Stimulated activated CD8-positive, alpha-beta memory T cell treated with anti-CD3 and anti-CD28 coated beads, Interleukin-7, amount 100 ng/mL, for 48 hours (primary cell): Measurements from ENCODE around the gene COTL1.
"Not testable (repeated sequence)": the region's sequence is repeated elsewhere in the genome, so short reads cannot be mapped to it uniquely, and the experiment has no call there.

ENCODE experiments used
- DNase-seq, 2 donors: peaks; one replicate each; pipeline ENCODE4 v3.0.0-alpha.2; 2020; ENCODE audit warnings: low read depth in 1 of 2; ENCODE audit errors: extremely low read depth in 1 of 2

COTL1 gene

DNA sequence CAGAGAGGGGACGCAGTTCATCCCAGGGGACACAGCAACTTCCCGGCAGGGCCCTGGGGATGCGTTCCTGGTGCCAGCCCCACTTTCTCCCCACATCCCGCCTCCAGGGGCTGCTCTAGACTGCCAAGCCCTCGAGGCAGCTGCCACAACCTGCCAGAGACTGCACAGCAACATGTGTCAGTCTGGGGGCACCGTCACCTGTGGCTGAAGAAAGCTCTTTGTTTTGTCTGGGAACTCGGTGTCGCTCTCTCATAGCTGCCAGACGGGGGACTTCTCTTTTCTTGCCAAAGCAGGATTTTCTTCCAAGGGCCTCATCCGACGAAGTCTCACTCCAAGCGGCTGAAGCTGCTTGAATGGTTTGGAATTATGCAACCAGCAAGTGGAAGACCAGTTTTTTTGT lies 43.7 kb downstream of the COTL1 start:
- DNase-seq, result no peak

DNA sequence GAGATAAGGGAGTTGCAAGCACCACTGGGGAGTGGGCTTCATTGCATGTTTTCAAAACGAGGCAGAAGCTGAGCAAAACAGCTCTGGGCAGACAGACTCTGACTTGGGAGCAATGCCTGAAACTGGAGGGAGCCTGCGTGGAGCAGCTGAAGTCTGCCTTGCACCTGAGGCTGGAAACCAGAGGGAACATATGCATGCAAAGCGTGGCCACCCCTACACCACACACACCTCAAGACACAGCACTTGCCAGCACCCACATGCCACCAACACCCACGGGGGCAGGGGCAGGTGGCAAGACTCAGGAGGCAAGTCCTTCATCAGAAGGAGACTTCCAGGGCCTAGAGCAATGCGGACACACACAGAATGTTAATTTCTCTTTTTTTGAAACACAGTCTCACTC lies 45.8 kb downstream of the COTL1 start:
- DNase-seq, result no peak

DNA sequence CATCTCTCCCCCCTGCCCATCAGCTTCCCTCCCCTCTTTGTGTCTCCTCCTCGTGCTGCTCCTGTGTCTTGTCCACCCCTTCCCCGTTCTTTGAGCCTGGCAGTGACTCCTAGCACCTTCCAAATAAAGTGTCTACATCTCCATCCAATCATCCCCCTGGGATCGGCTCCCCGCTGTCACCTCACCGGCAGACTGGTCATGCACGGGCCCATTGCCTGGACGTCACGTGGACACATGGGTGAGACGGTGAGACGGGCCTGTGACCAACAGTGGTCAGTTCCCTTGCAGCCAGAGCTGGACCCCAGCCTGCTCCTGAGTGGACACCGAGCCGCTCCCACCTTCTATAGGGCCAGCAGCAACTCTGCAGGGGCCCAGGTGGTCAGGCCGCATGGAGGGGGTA lies 46.4 kb downstream of the COTL1 start:
- no peak for DNase-seq

DNA sequence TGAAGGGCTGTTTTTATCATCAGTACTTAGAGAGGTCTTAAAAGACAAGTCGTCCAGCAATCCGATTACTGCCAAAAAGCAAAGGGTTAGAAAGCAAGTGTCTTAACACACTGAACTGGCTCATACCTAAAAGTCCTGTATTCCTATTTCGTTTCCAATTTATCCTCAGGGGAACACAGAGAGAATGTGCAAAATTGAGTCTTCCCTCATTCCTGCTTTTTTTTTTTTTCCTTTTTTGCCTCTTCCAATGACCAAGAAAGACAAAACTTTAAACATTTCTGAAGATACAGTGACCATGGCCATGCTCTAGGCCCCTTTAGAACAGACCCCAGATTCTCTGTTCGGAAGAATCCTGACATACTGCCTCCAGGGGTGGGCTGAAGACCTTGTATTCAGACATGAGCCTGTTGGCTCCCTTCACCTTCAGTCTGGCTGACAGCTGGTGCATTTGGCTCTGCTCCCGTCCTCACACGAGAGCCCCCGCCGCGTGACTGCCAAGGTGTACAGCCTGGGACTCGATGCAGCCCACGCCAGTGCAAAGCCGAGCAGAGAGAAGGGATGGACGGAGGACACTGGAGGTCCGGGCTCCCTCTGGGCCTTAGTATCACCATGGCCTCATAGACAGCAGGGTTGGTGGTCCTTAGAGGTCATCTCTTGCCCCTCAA lies 47.0 kb downstream of the COTL1 start:
- DNase-seq, result no peak

DNA sequence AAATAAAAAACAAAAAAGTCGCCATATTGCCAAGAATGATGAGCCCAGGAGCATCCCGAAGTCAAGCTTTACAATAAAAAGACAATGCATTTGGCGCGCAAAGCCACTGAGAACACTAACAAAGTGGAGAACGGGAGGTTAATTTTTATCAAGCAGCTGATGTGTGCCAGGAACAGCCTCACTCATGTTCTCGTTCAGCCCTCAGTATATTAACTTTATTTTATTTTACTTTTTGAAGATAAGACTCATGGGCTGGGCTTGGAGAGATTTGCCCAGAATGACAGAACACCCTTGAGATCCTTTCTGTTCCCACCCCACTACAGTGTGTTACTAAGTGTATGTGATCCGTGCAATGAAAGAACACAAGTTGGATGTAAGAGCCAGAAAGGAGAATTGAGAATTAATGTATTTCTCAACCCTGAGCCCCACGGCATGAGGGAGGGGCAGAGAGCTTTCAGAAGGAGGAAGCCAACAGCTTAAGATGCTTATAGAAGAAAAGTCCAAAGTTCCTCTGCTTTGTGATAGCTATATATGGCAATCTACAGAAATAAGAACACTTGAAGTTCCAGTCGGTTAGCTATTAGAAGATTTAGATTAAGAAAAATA lies 48.4 kb downstream of the COTL1 start:
- no peak for DNase-seq

DNA sequence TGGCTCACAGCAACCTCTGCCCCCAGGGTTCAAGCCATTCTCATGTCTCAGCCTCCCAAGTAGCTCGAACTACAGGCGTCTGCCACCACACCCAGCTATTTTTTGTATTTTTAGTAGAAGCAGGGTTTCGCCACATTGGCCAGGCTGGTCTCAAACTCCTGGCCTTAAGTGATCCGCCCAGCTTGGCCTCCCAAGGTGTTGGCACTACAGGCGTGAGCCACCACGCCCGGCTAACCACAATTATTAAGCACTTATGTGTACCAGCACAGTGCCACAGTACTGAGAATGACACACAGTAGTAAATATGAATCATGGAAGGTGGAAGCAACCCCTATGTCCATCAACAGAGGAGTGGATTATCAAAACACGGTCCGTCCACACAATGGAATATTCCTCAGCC lies 49.8 kb downstream of the COTL1 start:
- DNase-seq, result no peak

DNA sequence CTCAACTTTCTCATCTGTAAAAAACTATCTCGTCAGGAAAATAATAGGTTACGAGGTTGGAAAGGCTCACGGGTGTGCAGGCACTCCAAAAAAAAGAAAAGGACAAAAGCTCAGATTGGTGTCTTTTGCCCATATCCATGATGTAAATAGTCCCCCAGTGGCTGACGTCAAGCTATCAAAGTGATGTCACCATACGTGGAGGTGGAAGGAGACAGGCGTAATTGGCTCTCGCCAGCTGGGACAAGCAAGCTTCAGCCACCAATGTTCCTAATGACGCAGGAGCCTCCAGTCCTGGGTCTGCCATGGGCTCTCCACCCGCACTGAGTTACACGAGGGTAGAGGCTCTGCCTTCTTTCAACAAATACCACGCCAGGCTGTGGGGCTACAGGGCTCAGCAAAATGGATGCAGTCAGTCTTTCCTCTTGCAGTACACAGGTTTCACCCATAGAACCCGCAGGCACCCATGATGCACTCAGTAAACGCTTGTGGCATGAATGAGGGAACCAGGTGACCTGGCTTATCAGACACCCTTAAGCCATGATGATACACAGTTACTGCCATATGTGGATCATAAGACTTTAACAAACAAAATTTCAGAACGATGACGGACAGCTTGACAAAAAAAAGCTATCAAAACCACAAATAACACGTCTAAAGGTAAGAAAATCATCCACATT lies 50.5 kb downstream of the COTL1 start:
- DNase-seq, result no peak

DNA sequence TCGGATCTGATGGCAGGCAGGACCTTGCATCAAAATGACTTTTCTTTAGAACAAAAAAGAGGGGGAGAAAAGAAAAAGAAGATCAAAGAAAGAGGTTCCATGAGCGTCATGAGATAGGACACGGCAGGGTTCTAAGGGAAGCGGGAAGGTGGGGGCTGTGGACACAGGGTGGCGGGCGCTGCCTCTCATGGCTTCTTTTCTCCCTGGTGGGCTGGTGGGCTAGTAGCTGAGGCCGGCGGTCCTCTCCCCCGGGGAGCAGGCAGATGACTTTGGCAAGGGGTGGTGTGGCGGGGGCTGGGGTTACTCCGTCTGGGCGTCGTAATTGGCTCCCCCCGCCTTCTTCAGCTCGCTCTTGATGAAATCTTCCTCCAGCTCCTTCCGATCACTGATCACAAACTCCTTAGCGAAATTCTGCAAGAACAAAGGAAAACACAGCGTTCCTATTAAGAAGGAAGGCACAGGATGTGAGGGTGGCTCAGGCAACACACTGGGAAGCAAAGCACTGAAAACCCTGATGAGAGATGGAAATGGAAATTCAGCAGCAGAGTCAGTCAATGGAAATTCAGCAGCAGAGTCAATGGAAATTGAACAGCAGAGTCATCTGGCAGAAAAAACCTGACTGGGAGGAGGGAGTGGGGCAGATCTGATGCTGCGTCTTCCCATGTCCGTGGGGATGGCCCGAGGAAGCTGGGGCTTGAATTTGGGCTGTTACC lies 51.2 kb downstream of the COTL1 start:
- no peak for DNase-seq

DNA sequence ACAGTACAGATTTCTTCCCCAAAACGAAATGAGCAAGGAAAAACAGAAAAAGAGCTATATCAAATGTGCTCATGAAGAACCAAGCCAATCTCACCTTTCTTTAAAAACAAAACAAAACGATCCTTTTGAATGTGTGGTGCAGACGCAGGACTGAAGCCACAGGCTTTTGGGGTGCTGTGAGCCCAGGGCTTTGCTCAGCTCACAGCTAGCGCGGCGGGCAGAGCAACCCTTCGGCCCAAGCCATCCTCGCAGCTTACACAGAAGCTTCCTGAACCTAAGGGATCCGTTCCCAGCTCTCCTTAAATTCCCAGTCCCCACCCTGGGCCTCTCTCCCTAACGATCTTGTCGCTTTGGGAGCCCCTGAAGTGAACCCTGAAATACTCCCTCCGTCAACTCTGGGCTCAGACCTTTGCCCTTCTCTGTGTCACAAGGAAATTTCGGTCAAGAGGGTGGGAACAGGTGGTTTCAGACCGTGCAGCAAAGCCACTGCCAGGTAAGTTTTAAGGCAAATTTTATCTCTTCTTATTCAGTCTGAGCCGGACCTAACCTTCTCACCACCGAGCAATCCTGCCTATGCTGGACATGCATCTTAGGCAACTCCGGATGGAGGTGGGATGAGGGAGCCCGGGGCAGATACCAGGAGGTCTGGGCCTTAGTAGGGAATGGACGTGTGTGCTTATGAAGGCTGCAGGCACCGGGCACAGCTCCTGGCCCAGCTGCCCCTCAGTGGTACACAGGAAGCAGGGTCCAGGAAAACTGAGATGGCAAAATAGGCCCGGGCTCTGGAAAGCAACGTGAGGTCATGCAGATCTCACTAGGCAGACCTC lies 52.0 kb downstream of the COTL1 start:
- DNase-seq, result no peak

DNA sequence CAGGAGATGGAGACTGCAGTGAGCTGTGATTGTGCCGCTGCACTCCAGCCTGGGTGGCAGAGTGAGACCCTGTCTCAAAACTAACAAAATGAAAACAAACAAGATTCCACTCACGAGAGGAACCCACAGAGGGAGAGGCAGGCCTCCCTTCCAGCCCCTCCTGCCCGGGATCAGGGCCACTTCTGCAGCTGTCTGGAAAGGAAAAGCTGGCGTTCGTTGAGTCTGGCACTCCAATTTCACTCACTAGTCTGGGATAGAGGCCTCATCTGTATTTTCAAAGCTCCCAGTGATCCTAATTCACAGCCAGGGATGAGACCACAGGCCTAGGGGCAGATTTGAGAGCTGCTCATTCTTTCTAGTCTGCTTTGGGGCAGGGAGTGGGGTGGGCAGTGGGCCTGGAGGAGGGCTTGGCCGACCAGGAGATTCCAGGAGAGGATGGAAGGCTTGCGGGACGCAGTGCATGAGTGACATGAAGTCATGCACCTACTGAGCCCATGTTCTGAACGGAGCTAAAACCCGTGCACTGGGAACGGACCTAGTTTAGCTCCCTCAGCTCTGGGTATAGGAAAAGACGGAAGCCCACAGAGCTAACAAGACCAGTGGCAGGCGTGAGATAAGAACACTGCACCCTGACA lies 54.0 kb downstream of the COTL1 start:
- no peak for DNase-seq

DNA sequence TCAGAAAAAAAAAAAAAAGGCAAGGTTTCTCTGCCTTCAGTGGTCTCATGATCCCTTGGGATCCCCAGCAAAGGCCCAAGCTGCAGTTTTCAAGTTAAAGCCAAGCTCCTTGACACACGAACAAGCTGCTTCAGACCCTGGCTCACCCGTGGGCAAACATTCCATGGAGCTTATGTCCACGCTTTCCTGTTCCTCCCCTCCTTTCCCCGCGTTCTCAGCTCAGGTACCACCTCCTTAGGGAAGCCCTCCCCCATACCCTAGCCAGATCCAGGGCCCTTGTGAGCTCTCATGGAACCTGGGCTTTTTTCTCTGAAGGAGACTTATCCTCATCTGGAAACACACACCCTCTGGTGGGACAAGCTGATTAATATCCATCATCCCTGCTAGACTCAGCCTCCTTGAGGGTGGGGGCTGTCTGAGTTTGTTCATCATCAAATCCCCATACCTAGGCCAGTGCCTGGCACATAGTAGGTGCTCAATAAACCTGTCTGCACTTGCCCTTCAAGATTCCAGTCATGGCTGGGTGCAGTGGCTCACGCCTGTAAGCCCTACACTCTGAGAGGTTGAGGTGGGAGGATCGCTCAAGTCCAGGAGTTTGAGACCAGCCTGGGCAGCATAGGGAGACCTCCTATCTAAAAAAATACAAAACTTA lies 54.7 kb downstream of the COTL1 start:
- DNase-seq, result no peak

DNA sequence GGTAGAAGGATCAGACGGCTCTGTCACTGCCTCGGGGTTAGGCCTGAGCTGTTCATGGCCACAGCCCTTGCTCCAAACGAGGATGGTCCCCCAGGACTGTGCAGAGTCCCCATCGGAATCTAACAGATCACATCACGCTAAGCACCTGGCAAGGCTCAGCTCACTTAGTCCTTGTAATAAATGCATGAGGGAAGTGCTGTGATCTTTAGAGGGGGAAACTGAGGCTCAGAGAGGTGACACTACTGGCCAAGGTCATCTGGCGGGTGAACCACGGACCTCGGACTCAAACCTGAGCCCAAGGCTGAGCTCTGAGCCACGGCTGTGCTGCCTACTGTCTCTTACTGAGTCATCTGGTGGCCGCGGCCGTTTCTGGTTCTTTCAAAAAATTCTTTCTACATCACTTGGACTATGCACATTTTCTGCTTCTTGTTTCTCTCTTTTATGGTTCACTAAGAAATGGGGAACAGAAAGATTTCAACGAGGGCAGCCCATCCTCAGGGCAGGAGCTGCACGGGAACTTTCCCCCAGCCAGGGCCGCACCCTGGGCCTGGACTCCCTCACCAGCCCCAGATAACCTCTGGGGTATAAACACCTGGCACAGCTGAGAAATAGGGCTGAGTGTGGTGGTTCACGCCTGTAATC lies 55.6 kb downstream of the COTL1 start:
- no peak for DNase-seq

DNA sequence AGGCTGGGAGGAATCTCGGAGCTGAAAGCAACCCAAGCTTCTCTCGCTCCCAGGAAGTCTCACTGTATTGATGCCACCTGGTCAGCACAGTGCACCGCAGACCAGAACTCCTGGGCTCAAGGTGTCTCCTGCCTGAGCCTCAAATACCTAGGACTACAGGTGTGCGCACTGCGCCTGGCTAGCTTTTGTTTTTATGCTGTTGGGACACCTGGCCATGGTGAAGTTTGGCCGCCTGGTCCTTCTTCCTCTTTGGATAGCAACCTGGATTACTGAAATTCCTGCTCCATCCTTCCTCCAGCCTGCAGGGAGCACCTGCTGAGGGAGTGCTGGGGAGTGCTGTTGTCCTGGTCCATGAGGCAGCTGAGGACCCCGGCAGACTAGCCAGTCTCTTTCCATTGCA lies 56.6 kb downstream of the COTL1 start:
- DNase-seq, result no peak

DNA sequence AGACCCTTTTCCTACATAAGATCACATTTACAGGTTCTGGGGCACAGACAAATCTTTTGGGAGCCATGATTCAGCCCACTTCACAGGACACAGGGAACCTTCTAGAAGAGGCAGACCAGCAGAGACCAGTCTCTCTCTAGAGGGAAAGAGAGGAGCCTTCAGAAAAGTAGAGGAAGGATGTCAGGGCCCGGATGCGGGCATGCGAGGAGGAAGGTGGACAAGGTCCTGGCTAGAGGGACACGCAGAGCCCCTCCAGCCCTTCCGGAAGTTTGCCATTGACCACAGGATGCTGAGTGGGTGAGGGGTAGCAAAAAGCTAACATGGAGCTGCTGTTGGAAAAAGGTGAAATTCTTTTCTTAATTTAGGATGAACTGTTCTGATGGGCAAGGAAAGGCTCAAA lies 57.6 kb downstream of the COTL1 start:
- no peak for DNase-seq

DNA sequence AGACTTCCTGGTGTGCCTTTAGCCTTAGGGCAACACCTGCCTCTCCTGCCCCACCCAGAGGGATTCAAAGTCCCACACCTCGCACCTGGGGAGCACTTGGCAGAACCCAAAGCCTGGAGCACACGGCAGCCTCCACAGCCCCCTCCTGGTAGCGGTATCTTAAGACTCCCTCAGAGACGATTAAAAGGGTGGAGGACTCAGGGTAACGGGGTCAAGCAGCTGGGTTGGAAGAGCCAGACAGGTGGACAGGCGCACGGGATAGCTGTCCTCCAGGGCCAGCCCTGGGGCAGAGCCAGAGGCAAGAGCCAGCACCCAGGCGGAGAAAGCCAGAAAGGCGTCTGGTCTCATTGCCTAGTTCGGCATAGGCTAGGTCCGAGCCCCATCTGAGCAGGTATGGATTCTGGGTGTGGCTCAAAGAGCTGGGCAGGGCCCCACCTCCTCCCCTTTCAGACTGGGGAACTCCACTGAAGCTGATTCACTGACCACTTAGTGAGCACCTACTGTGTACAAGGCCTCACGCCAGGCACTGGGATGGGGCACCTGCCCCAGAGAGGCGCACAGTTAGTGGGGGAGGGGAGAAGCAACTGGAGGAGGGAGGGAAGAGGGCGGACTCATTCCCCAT lies 58.5 kb downstream of the COTL1 start:
- DNase-seq, result no peak

DNA sequence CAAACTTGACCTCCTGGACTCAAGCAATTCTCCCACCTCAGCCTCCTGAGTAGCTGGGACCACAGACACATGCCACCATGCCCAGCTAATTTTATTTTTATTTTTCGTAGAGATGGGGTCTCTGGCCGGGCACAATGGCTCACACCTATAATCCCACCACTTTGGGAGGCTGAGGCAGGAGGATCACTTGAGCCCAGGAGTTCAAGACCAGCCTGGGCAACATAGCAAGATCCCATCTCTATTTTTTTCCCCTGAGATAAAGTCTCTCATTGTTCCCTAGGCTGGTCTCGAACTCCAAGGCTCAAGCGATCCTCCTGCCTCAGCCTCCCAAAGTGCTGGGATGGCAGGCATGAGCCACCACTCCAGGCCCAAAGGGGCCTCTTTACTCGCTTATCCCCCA lies 59.0 kb downstream of the COTL1 start:
- not testable (repeated sequence) for DNase-seq

DNA sequence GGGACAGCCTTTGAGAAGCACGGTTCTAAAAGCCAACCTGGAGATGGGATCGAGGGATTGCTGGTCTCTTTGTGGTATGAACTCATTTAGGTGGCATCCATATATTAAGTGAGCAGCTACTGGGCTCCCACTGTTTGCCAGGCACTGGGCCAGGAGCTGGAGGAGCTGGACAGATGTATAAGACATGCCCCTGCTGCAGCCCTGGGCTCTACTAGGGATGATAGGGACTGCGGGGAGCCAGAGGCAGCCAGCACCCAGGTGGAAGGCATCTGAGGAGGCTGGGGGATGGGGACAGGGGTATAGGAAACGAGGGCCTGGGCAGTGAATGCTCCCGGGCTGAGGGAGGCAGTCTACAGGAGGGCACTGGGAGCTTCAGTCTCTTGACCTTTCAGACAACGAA lies 60.4 kb downstream of the COTL1 start:
- DNase-seq, result no peak

DNA sequence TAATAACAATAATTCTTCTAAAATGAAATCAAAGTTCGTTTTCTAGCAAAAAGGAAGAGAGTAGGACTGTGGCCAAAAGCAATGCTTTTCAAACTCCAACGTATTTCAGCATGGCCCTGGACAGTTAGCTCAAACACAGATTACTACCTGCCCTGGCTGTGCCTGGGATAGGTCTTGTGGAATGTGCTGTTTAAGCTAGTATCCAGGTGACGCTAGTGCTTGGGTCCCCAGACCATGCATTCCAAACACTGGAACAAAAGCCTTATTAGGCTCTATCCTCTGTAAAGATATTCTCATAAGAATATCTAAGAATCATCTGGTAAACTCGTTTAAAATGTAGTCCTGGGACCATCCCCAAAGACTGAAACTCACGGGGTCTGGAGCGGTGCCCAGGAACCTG lies 60.8 kb downstream of the COTL1 start:
- DNase-seq, result no peak
